ENCODE results near the gene FPGS.

GRCh38 chr9:127794001-127794791, 8.5 kb upstream of the FPGS start:
- no peak for TF ChIP-seq CTCF (optimal IDR thresholded peaks at IDR 0.05 in 1 of 3, IDR thresholded peaks at IDR 0.05 in 1 of 3, conservative IDR thresholded peaks at IDR 0.05 in 1 of 3; ENCODE audit: extremely low read depth in 1 of 3, insufficient read depth in 2 of 3, low read length in 3 of 3)
- no peak for TF ChIP-seq EZH2 (IDR thresholded peaks at IDR 0.05; ENCODE audit: low read length)
